Activated CD8-positive, alpha-beta T cell treated with anti-CD3 and anti-CD28 coated beads for 36 hours (primary cell): ENCODE measurements around the gene DAZAP2. TPM values are rescaled to one million over a fixed set of nuclear protein-coding genes. Genes with fewer than 3 reads are reported as not detected.

ENCODE experiments used
- ATAC-seq: fragments of 200-7000 bp; cut with Tn5 transposase; one replicate; pipeline ENCODE4 v1.10.0; 2021; ENCODE audit warnings: mild to moderate bottlenecking, moderate library complexity
- CTCF ChIA-PET: fragments of 350-600 bp; sonication (Branson Sonifier 250); formaldehyde crosslinking; loops from one replicate; lab custom pipeline; 2021; ENCODE audit warnings: antibody characterized with exemption; lab: Charles Lee
- POLR2A ChIA-PET: fragments of 350-600 bp; sonication (Branson Sonifier 250); formaldehyde crosslinking; loops from one replicate; lab custom pipeline; 2021; ENCODE audit warnings: antibody characterized with exemption; lab: Charles Lee
- DNase-seq: peaks from one replicate; pipeline ENCODE4 v3.0.0-alpha.2; 2020
- H3K27ac Mint-ChIP-seq: one replicate; pipeline ENCODE4 v1.8.0; 2021; ENCODE audit warnings: mild to moderate bottlenecking, mixed read lengths
- H3K27me3 Mint-ChIP-seq: one replicate; pipeline ENCODE4 v1.8.0; 2021; ENCODE audit warnings: mixed read lengths
- H3K36me3 Mint-ChIP-seq: one replicate; pipeline ENCODE4 v1.8.0; 2021; ENCODE audit warnings: low read depth, mixed read lengths
- H3K4me1 Mint-ChIP-seq: one replicate; pipeline ENCODE4 v1.8.0; 2021; ENCODE audit warnings: low read depth, mixed read lengths
- H3K4me3 Mint-ChIP-seq: one replicate; pipeline ENCODE4 v1.8.0; 2021; ENCODE audit warnings: mild to moderate bottlenecking, moderate library complexity, mixed read lengths
- H3K9me3 Mint-ChIP-seq: one replicate; pipeline ENCODE4 v1.8.0; 2021; ENCODE audit warnings: mixed read lengths
- intact Hi-C: fragments of 100-400 bp; cut with micrococcal nuclease; formaldehyde crosslinking; loops from one replicate; pipeline ENCODE4 v1.10.0; 2022
- total RNA-seq, 2 experiments: library from RNA; stranded (reverse); gene quantifications; one replicate each; pipeline ENCODE4 v1.2.3, GENCODE V29; 2021
- TF ChIP-seq, protein P1 (sequence below): fragments of 200-600 bp; IDR thresholded peaks from one replicate; pipeline ENCODE4 v1.8.0; 2022; ENCODE audit warnings: antibody characterized with exemption, mild to moderate bottlenecking

The DAZAP2 gene
- total RNA-seq, 2 experiments from 2014 or later = 91.7 to 98.3 TPM

GRCh38 chr12:51205350-51205749, 33.3 kb upstream of the DAZAP2 start:
- TF ChIP-seq, protein P1, sequence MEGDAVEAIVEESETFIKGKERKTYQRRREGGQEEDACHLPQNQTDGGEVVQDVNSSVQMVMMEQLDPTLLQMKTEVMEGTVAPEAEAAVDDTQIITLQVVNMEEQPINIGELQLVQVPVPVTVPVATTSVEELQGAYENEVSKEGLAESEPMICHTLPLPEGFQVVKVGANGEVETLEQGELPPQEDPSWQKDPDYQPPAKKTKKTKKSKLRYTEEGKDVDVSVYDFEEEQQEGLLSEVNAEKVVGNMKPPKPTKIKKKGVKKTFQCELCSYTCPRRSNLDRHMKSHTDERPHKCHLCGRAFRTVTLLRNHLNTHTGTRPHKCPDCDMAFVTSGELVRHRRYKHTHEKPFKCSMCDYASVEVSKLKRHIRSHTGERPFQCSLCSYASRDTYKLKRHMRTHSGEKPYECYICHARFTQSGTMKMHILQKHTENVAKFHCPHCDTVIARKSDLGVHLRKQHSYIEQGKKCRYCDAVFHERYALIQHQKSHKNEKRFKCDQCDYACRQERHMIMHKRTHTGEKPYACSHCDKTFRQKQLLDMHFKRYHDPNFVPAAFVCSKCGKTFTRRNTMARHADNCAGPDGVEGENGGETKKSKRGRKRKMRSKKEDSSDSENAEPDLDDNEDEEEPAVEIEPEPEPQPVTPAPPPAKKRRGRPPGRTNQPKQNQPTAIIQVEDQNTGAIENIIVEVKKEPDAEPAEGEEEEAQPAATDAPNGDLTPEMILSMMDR = no peak

DNA sequence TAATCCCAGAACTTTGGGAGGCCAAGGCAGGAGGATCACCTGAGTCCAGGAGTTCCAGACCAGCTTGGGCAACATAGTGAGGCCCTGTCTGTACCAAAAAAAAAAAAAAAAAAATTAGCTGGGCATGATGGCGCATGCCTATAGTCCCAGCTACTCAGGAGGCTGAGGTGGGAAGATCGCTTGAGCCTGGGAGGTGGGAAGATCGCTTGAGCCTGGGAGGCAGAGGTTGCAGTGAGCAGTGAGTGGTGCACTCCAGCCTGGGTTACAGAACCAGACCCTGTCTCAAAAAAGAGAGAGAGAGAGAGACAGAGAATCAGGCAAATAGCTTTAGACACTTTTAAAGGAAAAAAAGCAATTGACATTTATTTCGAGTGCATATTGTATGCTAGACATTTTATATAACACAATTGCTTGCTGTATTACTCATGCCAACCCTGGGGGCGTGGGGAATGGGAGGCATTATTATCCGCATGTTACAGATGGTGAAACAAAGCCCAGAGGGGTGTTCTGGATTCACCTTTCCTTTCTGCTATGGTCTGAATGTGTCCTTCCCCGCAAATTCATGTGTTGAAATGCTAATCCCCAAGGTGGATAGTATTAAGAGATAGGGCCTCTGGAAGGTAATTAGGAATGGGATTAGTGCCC, 30.5 kb upstream of the DAZAP2 start:
- ATAC-seq = no peak
- ChIA-PET CTCF (interaction anchor here (1.1 kb wide), 1 partner anchor 10 kb away, joined by 4 read pairs; no protein-coding TSS in a partner anchor), POLR2A (no interaction called here)
- H3K4me1 Mint-ChIP-seq = peaks cover under 1% of the 10 kb centered on the region
- H3K36me3 Mint-ChIP-seq = no peaks in the 10 kb centered on the region
- no peaks in the 10 kb centered on the region for H3K27me3 Mint-ChIP-seq
- DNase-seq = no peak
- no peak overlapping the region for H3K4me3 Mint-ChIP-seq
- H3K9me3 Mint-ChIP-seq = no peaks in the 10 kb centered on the region
- no peak overlapping the region for H3K27ac Mint-ChIP-seq
- TF ChIP-seq, protein P1 = no peak
- intact Hi-C loops = no loop called here

More at GRCh38 chr12:51205350-51205749, 33.3 kb upstream of the DAZAP2 start:
- no peaks in the 10 kb centered on the region for H3K9me3 Mint-ChIP-seq
- ChIA-PET POLR2A (interaction anchor here (1.0 to 1.8 kb wide), 3 partner anchors 13 to 47 kb away, joined by 3 to 5 read pairs (median 5); partner anchors contain the start of gene POU6F1), CTCF (interaction anchor here (0.8 to 1.4 kb wide), 3 partner anchors 12 to 148 kb away, joined by 3 to 4 read pairs (median 3); no protein-coding TSS in a partner anchor)
- no peak overlapping the region for H3K27ac Mint-ChIP-seq
- peaks cover 5% of the 10 kb centered on the region for H3K4me1 Mint-ChIP-seq
- ATAC-seq = no peak
- no peak overlapping the region for H3K4me3 Mint-ChIP-seq
- H3K27me3 Mint-ChIP-seq = no peaks in the 10 kb centered on the region
- no peak for DNase-seq
- no peaks in the 10 kb centered on the region for H3K36me3 Mint-ChIP-seq
- intact Hi-C loops = no loop called here

DNA sequence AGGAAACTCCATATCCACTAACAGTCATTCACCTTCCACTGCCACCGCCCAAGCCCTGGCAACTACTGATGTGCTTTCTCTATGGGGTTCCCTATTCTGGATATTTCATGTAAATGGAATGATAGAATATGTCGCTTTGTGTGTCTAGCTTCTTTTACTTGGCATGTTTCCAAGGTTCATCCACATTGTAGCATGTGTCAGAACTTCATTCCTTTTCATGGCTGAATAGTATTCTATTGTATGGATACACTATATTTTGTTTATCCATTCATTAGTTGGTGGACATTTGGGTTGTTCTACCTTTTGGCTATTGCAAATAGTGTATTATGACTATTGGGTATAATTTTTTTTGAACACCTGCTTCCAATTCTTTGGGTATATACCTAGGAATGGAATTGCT, 29.4 kb upstream of the DAZAP2 start:
- H3K9me3 Mint-ChIP-seq = no peaks in the 10 kb centered on the region
- intact Hi-C loops = no loop called here
- ATAC-seq (no peak), DNase-seq (no peak)
- no peaks in the 10 kb centered on the region for H3K4me1 Mint-ChIP-seq
- H3K27ac Mint-ChIP-seq = no peak overlapping the region
- CTCF ChIA-PET = no interaction called here
- no peak overlapping the region for H3K4me3 Mint-ChIP-seq
- POLR2A ChIA-PET = interaction anchor here (0.7 kb wide), 1 partner anchor 9 kb away, joined by 3 read pairs; the partner anchor contains the start of gene POU6F1
- TF ChIP-seq, protein P1 = no peak
- H3K27me3 Mint-ChIP-seq = no peaks in the 10 kb centered on the region
- no peaks in the 10 kb centered on the region for H3K36me3 Mint-ChIP-seq

DNA sequence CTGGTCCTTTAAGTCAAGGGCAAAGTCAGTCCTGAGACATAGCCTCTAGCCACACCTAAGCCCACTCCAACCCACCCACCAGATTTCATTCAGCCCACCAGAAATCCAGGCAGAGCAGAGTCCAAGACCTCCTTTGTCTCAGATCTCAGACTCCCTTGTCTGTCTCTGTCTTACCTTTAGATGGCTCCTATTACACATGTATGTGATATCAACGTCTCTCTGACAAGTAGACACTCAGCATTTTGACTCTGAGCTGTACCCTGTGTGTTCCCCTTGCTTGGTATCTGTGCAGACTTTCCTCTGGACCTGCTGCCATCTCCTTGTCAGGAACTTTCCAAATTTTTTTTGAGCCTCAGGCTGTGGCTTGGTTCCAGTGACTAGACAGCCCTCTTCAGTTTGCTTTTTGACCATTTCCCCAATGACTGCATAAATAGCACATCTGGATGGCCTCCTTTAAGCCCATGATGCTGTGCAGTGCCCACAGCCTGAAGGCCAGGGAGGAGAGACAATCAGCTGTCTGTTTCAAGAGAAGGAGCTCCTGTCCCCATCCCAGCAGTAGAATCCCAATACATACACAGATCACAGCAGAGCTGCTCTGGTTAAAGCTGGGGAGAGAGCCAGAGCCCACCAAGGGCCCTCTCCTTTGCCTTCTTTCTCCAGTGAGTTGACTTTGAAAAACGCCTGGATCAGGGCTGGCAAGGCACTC, 27.8 kb upstream of the DAZAP2 start:
- Mint-ChIP-seq H3K27me3 (no peaks in the 10 kb centered on the region), H3K36me3 (peaks cover 1% of the 10 kb centered on the region), H3K4me3 (no peak overlapping the region), H3K27ac (no peak overlapping the region), H3K9me3 (no peaks in the 10 kb centered on the region), H3K4me1 (no peaks in the 10 kb centered on the region)
- TF ChIP-seq, protein P1 = no peak
- intact Hi-C loops = no loop called here
- ChIA-PET POLR2A (no interaction called here), CTCF (interaction anchor here (0.8 to 1.5 kb wide), 8 partner anchors 11 to 130 kb away, joined by 3 to 4 read pairs (median 4); no protein-coding TSS in a partner anchor)
- no peak for DNase-seq
- ATAC-seq = no peak

DNA sequence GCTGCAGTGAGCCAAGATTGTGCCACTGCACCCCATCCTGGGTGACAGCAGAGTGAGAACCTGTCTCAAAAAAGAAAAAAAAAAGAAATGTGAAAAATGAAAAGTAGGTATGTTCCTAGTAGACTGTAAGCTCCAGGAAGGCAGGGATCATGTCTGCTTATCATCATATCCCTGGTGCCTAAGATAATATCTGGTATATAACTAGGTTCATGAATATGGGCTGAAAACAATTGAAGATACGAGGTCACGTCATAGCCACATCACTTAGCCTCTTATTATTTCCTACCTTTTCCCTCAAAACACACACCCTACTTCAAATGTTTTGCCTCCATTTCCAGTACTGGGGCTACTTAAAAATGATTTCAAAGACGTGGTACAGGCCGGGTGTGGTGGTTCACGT, 23.7 kb upstream of the DAZAP2 start:
- ATAC-seq (no peak), DNase-seq (no peak)
- Mint-ChIP-seq H3K9me3 (no peaks in the 10 kb centered on the region), H3K4me1 (peaks cover 15% of the 10 kb centered on the region), H3K27ac (no peak overlapping the region), H3K27me3 (no peaks in the 10 kb centered on the region), H3K4me3 (no peak overlapping the region), H3K36me3 (peaks cover 1% of the 10 kb centered on the region)
- TF ChIP-seq, protein P1 = no peak
- POLR2A ChIA-PET = no interaction called here
- CTCF ChIA-PET = no interaction called here
- intact Hi-C loops = no loop called here
